Progenitor cell of endocrine pancreas (in vitro differentiated cells): ENCODE measurements around the gene FBXW11. TPM values are rescaled to one million over a fixed set of nuclear protein-coding genes. Genes with fewer than 3 reads are reported as not detected.
A peak's percentile ranks its signal among the peaks of the same experiment; 100 is the strongest.

Experiments
- DNase-seq: peaks from one replicate; pipeline ENCODE4 v3.0.0; 2021; ENCODE audit warnings: low spot score; ENCODE audit not compliant: unreplicated experiment
- H3K27ac Mint-ChIP-seq: 2 replicates; pipeline ENCODE4 v1.8.0; 2021; ENCODE audit warnings: mild to moderate bottlenecking, moderate library complexity, mixed read lengths
- H3K27me3 Mint-ChIP-seq: 2 replicates; pipeline ENCODE4 v1.8.0; 2021; ENCODE audit warnings: mixed read lengths
- H3K36me3 Mint-ChIP-seq: 2 replicates; pipeline ENCODE4 v1.8.0; 2022; ENCODE audit warnings: mixed read lengths; ENCODE audit not compliant: insufficient read depth
- H3K4me1 Mint-ChIP-seq: 2 replicates; pipeline ENCODE4 v1.8.0; 2021; ENCODE audit warnings: low read depth, mixed read lengths
- H3K4me3 Mint-ChIP-seq: 2 replicates; pipeline ENCODE4 v1.8.0; 2021; ENCODE audit warnings: low read depth, mild to moderate bottlenecking, moderate library complexity, mixed read lengths
- H3K9me3 Mint-ChIP-seq: 2 replicates; pipeline ENCODE4 v1.8.0; 2021; ENCODE audit warnings: low read depth, mixed read lengths
- CTCF ChIP-seq: fragments of 200-600 bp; sonication (generic); IDR thresholded peaks from one replicate; pipeline ENCODE4 v1.5.0; 2021; ENCODE audit warnings: antibody characterized with exemption, mild to moderate bottlenecking; ENCODE audit not compliant: unreplicated experiment
- total RNA-seq: library from RNA; stranded (reverse); gene quantifications from 2 replicates; pipeline ENCODE4 v1.2.1, GENCODE V29; 2021

The FBXW11 gene
- total RNA-seq, 1 donor from 2014 or later, result 63.5 TPM

GRCh38 chr5:172015346-172015745 lies 8.9 kb upstream of the FBXW11 start:
- Mint-ChIP-seq H3K4me1 (no peaks in the 10 kb centered on the region), H3K27me3 (no peaks in the 10 kb centered on the region), H3K4me3 (no peak overlapping the region), H3K36me3 (no peaks in the 10 kb centered on the region), H3K27ac (no peak overlapping the region), H3K9me3 (no peaks in the 10 kb centered on the region)
- DNase-seq, result no peak
- TF ChIP-seq CTCF, result no peak

GRCh38 chr5:172010278-172010677 lies 3.8 kb upstream of the FBXW11 start:
- no peak for DNase-seq

GRCh38 chr5:172009536-172010270 lies 3.3 kb upstream of the FBXW11 start:
- H3K4me3 Mint-ChIP-seq, result no peak overlapping the region
- DNase-seq, result no peak
- no peaks in the 10 kb centered on the region for H3K36me3 Mint-ChIP-seq
- H3K4me1 Mint-ChIP-seq, result peaks cover 18% of the 10 kb centered on the region
- no peaks in the 10 kb centered on the region for H3K9me3 Mint-ChIP-seq
- H3K27me3 Mint-ChIP-seq, result no peaks in the 10 kb centered on the region
- H3K27ac Mint-ChIP-seq, result no peak overlapping the region
- TF ChIP-seq CTCF, result no peak

More at GRCh38 chr5:172010278-172010677, 3.8 kb upstream of the FBXW11 start:
- peaks cover 12% of the 10 kb centered on the region for H3K4me1 Mint-ChIP-seq
- no peaks in the 10 kb centered on the region for H3K9me3 Mint-ChIP-seq
- H3K27me3 Mint-ChIP-seq, result no peaks in the 10 kb centered on the region
- TF ChIP-seq CTCF, result no peak
- H3K27ac Mint-ChIP-seq, result no peak overlapping the region
- no peaks in the 10 kb centered on the region for H3K36me3 Mint-ChIP-seq
- H3K4me3 Mint-ChIP-seq, result no peak overlapping the region

- Mint-ChIP-seq H3K27me3 (no peaks in the 10 kb centered on the region), H3K9me3 (no peaks in the 10 kb centered on the region), H3K4me1 (peaks cover 20% of the 10 kb centered on the region), H3K27ac (no peak overlapping the region), H3K36me3 (no peaks in the 10 kb centered on the region), H3K4me3 (no peak overlapping the region)
- DNase-seq, result no peak
- TF ChIP-seq CTCF, result no peak
Observed at GRCh38 chr5:172008689-172009141, 2.3 kb upstream of the FBXW11 start.

- Mint-ChIP-seq H3K4me3 (peak overlapping the region; percentile 97), H3K27me3 (no peaks in the 10 kb centered on the region), H3K36me3 (no peaks in the 10 kb centered on the region), H3K9me3 (no peaks in the 10 kb centered on the region), H3K27ac (no peak overlapping the region), H3K4me1 (peaks cover 25% of the 10 kb centered on the region)
- DNase-seq, result no peak
- no peak for TF ChIP-seq CTCF
Observed at GRCh38 chr5:172008111-172008455, 1.6 kb upstream of the FBXW11 start.
